GM21723 (cell line): ENCODE data around the gene PRKCQ.

ENCODE experiments used
- ATAC-seq: cut with Tn5 transposase; IDR thresholded peaks from one replicate; pipeline ENCODE4 v1.9.1; 2021; ENCODE audit warnings: mild to moderate bottlenecking, moderate library complexity; ENCODE audit not compliant: unreplicated experiment

Gene PRKCQ

DNA sequence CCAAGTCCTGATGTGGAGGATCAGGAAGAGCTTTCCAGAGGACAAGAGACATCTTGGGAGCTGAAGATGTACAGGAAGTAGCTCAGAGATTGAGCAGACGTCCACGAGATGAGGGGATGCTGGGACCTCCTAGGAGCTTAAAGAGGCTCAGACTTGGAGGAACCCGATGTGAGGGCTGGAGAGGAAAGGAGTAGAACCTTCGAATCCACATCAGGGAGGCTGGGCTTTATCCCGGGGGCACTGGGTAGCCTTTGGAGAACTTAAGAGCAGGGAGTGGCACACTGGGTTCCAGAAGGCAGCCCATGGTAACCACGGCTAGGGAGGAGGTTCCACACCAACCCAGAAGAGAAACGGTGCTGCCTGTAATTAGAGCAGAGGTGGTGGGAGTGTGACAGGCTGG lies 10.8 kb downstream of the PRKCQ start:
- no peak for ATAC-seq

DNA sequence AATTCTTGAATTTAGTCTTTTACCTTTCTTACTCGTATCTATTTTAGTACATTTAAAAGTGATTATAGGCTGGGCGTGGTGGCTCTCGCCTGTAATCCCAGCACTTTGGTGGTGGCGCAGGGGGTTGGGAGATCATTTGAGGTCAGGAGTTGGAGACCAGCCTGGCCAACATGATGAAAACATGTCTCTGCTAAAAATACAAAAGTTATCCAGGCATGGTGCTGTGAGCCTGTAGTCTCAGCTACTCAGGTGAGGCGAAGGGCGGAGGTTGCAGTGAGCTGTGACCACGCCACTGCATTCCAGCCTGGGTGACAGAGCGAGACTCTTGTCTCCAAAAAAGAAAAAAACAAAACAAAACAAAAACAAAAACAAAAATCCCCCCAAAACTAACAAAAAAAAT lies 12.2 kb downstream of the PRKCQ start:
- no peak for ATAC-seq

DNA sequence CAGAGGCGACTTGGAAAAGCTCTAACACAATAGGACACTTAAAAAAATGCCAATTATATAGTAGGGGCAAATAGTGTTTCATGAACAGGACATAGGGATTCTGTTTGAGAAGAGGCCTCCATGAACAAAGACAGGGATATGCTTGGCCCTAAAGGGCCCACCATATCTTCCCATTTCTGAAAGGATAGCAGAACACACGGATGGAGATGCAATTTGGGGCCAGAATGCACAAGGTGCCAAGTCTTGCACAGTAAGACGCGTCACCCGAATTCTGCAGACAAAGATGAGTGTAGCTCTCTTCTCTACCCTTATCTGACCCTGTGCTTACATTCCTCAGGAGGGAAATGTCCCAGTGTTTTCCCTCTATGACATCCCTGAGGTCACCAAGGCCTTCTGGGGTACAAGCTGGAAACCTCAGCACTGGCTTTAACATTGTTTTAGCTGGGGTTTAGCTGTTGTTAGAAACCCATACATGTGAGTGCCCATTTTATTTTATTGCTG lies 12.8 kb downstream of the PRKCQ start:
- no peak for ATAC-seq

DNA sequence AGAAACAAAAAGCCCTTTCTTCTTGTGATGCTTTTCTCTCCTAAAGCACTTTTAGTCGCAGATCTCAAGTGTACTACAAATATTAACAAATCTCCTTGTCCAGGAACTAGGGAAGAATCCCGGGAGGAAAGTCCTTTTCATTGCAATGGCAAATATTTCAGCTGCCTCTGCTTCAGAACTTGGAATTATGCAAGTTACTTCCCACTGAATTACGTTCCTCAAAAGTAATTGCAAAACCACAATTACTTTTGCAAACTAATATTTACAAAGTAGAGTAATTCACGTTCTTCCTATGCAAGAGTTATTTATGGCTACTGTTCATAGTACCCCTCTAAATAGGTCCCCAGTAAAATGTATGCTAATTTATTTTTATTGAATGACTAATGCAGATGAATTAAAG lies 14.5 kb downstream of the PRKCQ start:
- ATAC-seq, result no peak

DNA sequence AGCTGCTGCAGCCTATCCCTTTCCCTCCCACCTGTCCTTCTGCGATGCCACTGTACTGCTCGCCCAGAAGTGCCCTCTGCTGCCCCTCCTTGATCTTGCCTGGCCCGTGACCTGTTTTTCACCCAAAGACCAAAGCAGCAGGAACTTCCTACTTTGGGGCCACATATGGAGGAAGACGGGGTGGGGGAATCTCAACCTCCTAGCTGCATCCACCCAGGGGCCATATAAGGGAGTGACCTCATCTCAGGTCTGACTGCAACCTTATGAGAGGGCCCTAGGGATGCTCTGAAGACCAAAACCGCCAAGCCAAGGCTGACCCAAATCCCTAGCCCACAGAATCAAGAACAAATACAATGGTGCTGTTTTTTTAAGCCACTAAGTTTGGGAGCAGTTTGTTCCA lies 15.7 kb downstream of the PRKCQ start:
- no peak for ATAC-seq

DNA sequence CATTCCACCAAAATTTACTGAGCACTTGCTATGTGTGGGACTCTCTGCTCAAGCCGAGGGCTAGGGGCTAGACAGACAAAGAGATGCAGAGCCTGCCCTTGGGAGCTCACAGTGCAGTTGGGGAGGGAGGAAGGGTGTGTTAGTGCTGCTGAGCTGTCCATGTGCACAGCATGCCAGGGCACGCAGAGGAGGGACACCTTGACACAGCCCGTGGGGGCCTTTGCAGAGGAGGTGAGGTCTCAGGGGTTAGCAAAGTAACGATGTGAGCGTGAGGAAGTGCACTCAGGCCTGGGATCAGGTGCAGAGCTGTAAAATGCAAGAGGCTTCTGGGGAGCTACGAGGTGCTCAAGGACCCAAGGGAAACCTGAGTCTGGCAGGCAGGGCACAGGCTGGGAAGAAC lies 16.3 kb downstream of the PRKCQ start:
- ATAC-seq, result no peak

DNA sequence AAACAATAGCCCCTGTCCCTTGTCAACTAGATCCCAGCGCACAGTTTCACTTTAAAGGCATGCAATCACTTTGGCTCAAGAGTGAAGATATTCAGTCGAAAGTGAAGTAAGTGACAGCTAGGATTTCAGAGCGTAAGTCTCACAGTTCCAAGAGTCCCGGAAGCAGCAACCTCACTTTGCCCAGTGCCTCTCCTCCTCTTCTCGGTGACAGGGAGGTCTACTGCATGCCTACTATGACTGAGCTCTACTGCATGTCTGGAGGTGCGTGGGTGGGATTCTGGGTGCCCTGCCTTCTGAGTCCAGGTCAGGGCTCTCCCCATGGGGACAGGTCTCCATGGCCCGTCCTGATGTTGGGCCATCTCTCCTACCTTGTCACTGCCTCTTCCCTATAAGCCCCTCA lies 17.0 kb downstream of the PRKCQ start:
- ATAC-seq, result no peak

DNA sequence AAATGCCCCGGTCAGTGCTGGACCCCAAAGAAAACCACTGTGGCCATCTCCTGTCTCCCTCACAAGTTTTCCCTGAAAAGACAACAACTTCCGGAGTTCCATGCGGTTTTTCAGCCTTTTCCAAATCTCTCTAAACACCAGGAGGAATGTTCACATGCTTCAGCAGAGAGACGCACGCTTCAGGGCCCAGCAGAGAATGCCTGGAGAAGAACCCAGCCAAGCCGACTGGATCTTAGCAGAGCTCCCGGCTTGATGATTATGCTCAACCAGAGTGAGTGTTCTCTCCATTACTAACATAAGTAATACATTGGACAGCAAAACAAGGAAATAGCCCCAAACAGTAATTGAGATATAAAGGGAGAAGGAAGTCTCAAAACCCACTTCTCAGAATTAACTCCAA lies 17.9 kb downstream of the PRKCQ start:
- no peak for ATAC-seq

DNA sequence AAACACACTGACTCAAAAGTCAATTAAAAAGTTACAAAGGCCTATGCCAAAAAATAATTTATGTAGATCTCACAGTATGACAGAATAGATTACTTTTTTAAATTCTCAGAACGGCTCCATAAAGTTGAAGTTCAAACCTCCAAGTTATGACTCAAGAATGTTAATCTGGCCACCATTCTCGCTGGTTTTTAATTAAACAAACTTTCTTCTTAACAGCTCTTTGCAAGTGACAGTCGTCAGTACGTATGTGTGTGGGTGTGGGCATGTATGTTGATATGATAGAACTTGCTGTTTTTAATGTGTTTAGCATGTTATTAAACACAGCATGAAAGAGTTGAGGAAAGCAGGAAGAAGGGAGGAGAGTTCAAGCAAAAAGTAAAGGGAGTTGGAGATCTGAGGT lies 18.5 kb downstream of the PRKCQ start:
- ATAC-seq, result no peak

DNA sequence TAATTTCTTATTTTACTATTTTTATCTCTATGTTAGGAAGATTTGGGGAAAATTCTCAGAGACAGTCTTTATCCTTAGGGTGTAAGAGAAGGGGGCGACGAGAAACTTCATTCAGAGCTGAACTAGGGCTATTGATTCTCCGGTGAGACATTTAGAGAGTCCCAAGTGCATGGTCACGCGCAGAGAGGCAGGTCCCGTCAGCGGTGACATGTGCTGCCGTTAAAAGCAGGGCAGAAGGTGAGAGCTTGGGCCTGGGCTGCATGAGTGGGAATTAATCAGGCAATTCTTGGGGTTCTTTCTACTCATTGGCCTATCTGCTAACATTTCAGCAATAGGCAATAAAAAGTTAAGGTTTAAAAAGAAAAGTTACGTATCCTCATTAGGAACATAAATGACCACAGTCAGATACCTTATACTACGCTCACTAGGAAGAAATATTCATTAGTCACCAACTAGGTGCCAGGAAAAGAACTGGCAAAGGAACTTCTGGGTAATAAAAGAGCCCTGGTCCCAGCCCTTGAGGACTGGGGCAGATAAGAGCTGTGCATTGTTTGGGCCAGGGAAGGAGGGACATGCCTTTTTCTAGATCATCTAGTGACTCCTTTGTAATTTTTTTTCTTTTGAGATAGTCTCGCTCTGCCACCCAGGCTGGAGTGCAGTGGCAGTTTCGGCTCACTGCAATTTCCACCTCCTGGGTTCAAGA lies 21.2 kb downstream of the PRKCQ start:
- no peak for ATAC-seq

DNA sequence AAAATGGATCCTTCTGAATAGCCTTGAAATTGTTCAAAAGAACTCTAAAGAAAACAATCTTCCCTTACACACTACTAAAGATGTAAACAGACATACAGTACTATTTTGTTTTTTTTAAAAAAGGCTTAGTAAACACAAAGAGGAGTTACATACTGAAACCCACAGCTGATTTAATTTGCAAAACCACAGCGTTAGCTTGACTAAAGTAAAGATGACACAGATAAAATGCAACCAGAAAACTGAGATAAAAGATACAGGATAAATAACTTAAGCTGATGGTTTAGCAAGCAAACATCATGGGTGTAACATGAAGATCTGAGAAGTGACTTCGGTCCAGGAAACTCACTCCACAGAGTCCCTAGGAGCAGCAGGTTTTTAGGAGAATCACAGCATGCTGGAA lies 21.8 kb downstream of the PRKCQ start:
- no peak for ATAC-seq

DNA sequence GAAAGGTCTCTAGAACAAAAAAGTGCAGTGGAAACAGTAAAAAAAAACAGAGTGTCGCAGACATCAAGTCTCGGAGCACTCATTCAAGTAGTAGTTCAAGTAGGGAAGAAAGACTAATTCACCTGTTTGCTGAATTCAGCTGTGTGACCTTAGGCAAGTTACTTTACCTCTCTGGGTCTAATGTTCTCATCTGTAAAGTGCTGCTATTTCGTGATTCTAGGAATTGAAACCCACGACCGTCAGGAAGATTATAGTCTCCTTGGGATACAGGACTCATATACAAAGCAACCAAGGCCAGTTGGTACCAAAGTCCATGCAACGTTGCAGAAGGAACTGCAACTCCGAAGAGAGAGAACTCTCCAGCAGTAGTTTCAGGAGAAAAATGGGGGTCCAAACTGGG lies 26.1 kb downstream of the PRKCQ start:
- no peak for ATAC-seq

DNA sequence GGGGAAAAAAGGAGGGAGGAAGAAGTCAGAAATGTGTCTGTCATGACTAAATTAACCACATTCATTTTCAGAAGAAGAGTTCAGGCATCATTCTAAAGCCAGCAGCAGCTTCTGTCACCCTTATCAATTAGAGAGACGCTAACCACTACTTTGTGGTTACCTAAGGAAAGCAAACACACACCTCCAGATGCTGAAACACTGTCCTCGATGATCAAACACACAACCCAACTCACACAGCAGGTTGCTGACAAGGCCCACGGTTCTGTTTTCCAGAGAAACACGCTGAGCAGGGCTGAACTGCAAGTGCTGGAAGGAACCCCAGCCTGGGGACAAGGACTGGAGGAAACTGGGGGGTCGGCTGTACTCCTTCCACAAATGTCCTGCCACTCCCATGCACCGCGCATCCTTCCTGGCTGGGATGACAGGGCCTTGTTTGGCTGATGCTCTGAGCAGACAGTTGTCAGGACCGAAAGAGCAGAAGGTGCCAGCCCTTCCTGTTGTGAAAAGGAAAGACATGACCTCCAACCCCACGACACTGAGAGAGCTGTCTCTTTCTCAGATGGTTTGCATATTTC lies 36.6 kb downstream of the PRKCQ start:
- no peak for ATAC-seq

DNA sequence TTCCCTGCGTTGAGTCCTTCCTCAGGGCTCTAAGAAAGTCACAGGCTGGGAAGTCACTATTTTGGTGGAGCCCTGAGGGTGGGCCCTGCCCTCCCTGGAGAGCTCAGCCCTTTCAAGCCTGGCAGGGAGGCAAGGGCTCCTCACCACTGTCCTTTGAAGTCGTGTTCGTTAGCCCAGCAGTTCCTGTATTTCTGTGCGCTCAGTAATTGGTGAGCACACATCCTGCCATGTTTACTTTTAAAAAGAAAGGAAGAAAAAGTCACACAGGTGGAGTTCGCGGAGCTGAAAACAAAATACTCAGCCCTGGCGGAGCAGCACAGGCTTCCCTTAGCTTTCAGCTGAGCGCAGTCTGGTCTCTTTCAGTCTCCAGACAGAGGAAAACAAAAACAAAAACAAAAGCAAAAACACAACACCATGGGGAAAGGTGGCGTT lies 37.1 kb downstream of the PRKCQ start:
- no peak for ATAC-seq

DNA sequence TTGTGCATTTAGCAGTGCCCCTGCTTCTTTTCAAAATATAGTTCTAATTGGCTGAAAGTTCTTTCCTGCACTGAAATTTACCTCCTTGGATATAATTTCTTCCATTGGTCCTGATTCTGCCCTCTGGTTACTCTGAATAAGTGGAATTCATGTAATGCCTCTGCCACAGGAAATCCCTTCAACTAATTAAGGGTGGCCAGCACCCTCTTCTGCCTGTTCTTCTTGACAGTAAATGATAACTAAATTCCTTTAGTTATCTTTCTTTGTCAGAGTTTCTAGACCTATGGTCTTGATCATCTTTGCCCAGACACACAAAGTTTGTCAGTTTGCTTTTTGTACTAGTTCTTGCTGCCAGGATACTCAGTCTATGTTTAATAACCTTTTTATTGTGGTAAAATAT lies 40.2 kb downstream of the PRKCQ start:
- ATAC-seq, result no peak

DNA sequence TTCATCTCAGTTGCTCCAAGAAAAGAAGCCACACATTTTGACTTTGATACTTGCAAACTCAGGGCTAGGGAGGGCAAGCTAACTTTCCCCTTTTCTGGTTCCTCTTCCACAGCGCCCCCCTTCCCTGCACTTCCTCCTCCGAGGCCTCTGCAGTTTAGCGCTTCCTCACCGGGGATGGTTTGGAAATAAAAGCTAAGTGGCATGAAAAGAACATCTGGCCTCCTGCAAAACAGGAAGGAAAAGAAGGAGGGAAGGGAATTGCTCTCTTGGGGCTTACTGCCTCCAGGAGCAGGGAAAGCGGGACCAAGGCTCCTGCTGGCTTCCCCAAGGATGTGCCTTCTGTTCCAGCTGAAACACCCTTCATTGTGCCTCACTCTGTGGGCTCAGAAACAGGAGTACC lies 42.3 kb downstream of the PRKCQ start:
- ATAC-seq, result no peak

DNA sequence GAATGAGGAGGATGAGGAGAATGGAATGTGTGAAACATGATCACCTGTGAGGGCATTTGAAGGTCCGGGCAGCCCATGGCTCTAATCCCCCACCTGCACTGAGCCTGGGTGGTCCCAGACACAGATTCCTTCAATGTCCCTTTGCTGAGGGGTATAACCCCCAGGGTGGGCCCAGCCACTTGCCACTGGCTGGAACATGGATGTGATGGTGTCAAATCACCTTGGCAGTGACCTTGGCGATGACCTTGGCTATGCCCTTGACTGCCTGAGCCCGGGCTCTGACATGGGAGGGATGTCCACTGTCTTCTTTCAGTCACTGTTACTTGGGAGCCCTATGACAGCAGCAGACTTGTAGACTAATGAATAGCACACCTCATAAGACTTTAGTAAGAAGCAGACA lies 44.0 kb downstream of the PRKCQ start:
- no peak for ATAC-seq

DNA sequence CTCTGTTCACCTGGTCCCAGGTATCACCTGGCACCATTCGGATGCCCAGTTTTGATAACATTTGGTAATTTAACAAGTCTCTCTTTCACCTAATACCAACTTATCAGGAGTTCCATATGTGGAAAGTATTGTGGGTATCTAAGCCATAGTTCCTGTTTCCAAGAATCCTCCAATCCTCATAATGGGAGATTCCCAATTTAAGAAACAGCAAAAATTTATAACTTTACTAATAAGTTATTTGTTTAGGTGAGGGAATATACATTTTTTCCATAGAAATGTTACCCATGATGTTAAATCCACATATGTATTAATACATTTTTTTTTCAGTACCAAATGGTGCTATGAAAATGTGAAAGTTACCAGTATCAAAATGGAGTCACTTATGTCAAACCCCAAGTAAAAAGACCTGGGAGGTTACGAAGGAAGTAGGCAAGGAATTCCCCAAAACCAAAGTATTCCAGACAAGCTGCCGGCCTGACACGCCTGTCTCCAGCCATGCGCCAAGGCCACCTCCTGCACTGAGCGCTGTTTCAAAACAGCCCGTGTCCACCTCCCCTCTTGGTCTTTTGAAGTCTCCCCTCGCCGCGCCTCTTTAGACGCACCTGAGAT lies 44.8 kb downstream of the PRKCQ start:
- no peak for ATAC-seq

DNA sequence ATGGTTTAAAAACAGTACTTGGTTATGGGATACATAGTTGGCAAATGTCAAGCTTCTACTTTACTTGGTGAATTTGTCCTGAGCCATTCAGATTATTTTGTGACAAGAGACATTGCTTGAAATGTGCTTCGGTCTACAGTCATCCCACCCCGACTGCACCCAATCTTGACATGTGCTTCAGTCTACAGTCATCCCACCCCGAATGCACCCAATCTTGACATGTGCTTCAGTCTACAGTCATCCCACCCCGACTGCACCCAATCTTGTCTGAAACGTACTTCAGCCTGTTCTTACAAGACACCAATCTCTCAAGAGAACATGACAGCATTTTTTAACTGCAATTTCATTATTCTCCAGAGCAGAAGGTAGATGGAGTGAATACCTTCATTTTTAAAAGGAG lies 47.8 kb downstream of the PRKCQ start:
- ATAC-seq, result no peak

DNA sequence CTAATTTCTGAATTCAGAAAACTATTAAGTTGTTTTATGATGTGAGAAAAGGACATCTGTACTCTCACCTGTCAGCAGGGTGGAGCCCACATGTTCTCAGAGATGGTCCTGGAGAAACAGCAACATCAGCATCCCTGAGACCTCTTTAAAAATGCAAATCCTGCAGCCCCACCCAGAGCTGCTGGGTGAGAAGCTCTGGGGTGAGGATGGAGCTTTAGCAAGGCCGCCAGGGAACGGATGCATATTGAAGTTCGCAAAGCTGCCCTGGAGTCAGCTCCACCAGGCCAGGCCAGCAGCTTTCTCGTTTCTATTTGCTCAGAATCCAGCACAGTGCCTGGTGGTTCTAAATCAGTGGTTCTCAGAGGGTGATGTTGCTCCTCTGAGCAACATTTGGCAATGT lies 49.1 kb downstream of the PRKCQ start:
- ATAC-seq, result no peak

DNA sequence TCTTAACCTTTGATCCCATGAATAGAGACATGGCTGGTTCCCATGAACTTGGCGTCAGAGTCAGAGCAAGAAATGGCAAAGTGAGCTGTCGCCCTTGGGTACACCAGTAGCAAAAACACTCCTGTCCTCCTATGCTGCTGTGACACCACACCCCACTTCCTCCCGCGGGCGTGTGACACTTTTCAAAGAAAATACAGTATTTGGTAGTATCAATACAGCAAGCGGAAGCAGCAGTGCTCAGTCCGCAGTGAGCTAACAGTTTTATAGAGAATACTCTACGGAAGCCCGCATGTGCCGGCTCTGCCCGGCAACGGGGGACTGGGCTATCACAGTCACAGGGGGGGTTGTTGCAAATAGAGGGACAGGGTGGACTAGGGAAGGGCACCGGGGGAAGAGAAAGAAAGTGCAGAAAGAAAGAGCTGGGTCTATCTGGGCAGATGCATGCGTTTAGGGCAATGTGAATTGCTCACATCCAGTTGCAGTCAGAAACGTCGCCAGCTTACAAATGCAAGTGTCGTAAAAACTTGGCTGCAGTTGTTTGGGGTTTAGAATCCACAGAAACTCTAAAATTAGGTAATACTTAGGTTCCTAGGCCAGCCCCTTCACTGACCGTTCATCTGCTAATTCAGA lies 49.8 kb downstream of the PRKCQ start:
- ATAC-seq, result no peak
